Adrenal gland (tissue), 12 donors: ENCODE data around the gene VSIG4. TPM values are rescaled to one million over a fixed set of nuclear protein-coding genes. Genes with fewer than 3 reads are reported as not detected.

Experiments used
- DNase-seq, 7 donors: peaks; one replicate each; pipeline ENCODE4 v3.0.0-alpha.2; 2019 to 2020
- H3K27ac ChIP-seq, 5 donors: fragments of 200-600 bp; sonication (generic) in 4 of 5; 1 replicate in 3 of 5; 2 replicates in 2 of 5; pipeline versions ENCODE4 v1.5.1 to v1.8.0; 2016 to 2020; ENCODE audit warnings: mild to moderate bottlenecking in 1 of 5
- H3K27me3 ChIP-seq: fragments of 200-600 bp; 2 replicates; pipeline ENCODE4 v1.8.0; 2021
- H3K36me3 ChIP-seq, 2 donors: fragments of 200-600 bp; replicated peaks in 1 of 2; 1 replicate in 1 of 2; 2 replicates in 1 of 2; pipeline versions ENCODE4 v1.5.1 to v1.8.0; 2018 to 2022
- H3K4me1 ChIP-seq, 2 donors: fragments of 200-600 bp; replicated peaks in 1 of 2; 1 replicate in 1 of 2; 2 replicates in 1 of 2; pipeline versions ENCODE4 v1.5.1 to v1.8.0; 2018 to 2021
- H3K4me3 ChIP-seq, 4 donors: fragments of 200-600 bp; sonication (generic) in 3 of 4; one replicate each; pipeline ENCODE4 v1.5.1; 2016 to 2018
- H3K9me3 ChIP-seq, 3 donors: fragments of 200-600 bp; sonication (generic) in 1 of 3; replicated peaks in 1 of 3; 1 replicate in 2 of 3; 2 replicates in 1 of 3; pipeline versions ENCODE4 v1.5.1 to v1.8.0; 2016 to 2021
- CTCF ChIP-seq, 6 experiments: fragments of 450-650 bp in 4 of 6; fragments of 200-600 bp in 2 of 6; sonication (generic) in 1 of 6; IDR thresholded peaks; 1 replicate in 5 of 6; 2 replicates in 1 of 6; pipeline versions ENCODE4 v1.5.1 to v1.8.0; 2016 to 2021; ENCODE audit warnings: antibody characterized with exemption in 6 of 6, mild to moderate bottlenecking in 2 of 6, moderate library complexity in 1 of 6
- POLR2A ChIP-seq, 2 donors: fragments of 450-650 bp; IDR thresholded peaks; one replicate each; pipeline ENCODE4 v1.6.1; 2017; ENCODE audit warnings: antibody characterized with exemption in 2 of 2, mild to moderate bottlenecking in 2 of 2, moderate library complexity in 1 of 2
- WGBS, 4 donors: extraction: QIAGEN DNeasy Blood & Tissue Kit in 2 of 4; methylation state at CpG; one replicate each; pipeline versions ENCODE4 v1.1.5 to v1.1.7; 2013 to 2017; 5-methylcytosine and 5-hydroxymethylcytosine counted together
- intact Hi-C, 2 donors: fragments of 100-400 bp; cut with DNase I; formaldehyde crosslinking; loops; one replicate each; pipeline versions ENCODE4 v1.14.1 to v1.15.0; 2022 to 2023
- polyA plus RNA-seq, 3 donors: library from polyadenylated mRNA; stranded (reverse); fragments of 200-250 nt in 2 of 3; fragments of 350-450 nt in 1 of 3; fragmentation: Illumina TruSeq in 1 of 3; extraction: RNeasy Lipid Tissue Mini Kit (QIAGEN cat#74804) in 1 of 3; gene quantifications; one replicate each; pipeline ENCODE4 v1.2.3, GENCODE V29; 2013 to 2014
- total RNA-seq, 9 donors: library from RNA; depleted of rRNA in 4 of 9; stranded (reverse); fragments of >200 nt in 4 of 9; fragments of 120-200 nt in 1 of 9; fragmentation: NEBNext Ultra II Directional in 1 of 9; extraction: Animal tissue kit (Norgen Biotek cat#: 25700) in 1 of 9; gene quantifications; one replicate each; pipeline versions ENCODE4 v1.1.0 to v1.2.4, GENCODE V29; 2013 to 2023
- donor health status: healthy with polysubstance abuse.
- donor health status: Bipolar disorder and iron deficiency.
- donor health status: DM: yes; HTN: yes; CAD: no.
- donor health status: DM: no; HTN: no; CAD: no.
- donor health status: DM: no; HTN: no; CAD: no.
- donor health status: DM: yes; HTN: yes; CAD: no.

Gene VSIG4
- total and polyA plus RNA-seq, 12 donors, result 9.9 to 609 (median 163) TPM

DNA sequence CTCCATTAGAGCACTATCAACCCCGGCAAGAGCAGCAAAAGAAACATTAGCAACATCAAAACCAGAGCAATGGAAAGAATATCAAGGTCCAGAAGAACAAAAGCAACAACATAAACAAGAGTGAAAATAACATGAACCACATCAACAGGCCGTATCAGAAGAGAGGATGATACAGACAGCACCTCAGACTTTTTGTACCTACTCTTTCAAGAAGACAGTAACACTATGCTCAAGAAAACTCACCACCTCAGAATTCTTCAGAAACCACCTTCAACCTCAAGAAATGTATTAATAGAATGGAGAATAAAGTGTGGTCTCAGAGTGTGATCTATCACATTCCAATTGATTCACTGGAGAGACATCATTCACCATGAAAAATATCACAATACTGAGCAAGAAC is 46.5 kb downstream of the VSIG4 start:
- intact Hi-C loops, result no loop called here
- H3K27me3 ChIP-seq, result peaks cover 4% of the 10 kb centered on the region
- no peak for DNase-seq
- 68 to 76% (median 70%) methylated on average over 2 of the region's 2 CpGs for WGBS, 4 donors
- H3K9me3 ChIP-seq, result no peaks in the 10 kb centered on the region
- TF ChIP-seq CTCF (IDR thresholded peaks at IDR 0.05), result no peak
- H3K4me1 ChIP-seq, result no peaks in the 10 kb centered on the region
- no peaks in the 10 kb centered on the region for H3K36me3 ChIP-seq
- H3K27ac ChIP-seq, result no peak overlapping the region
- H3K4me3 ChIP-seq, result no peak overlapping the region

DNA sequence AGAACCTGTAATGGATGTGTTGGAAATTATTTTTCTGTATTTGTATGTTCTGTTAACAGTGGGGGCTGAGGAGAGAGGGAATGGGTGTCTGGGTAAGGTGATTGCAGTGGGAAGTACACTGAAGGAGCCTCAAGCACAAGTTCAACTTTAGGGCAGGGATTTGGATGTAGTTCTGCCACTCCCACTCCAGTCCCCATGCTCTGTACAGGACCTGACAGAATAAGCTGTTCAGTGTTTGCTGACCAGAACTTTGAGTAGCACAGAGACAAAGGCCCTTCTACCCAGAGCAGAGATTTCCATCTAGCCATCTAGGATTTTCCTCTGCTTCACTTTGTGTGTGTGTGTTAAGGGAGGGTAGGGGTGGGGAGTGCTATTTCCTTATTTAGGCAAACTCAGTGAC is 49.2 kb downstream of the VSIG4 start:
- Histone ChIP-seq H3K27me3 (peaks cover 7% of the 10 kb centered on the region), H3K4me1 (no peaks in the 10 kb centered on the region), H3K4me3 (no peak overlapping the region), H3K36me3 (no peaks in the 10 kb centered on the region), H3K9me3 (no peaks in the 10 kb centered on the region), H3K27ac (no peak overlapping the region)
- no peak for TF ChIP-seq POLR2A (IDR thresholded peaks at IDR 0.05)
- TF ChIP-seq CTCF (IDR thresholded peaks at IDR 0.05), result no peak
- DNase-seq, result no peak
- intact Hi-C loops, result no loop called here

DNA sequence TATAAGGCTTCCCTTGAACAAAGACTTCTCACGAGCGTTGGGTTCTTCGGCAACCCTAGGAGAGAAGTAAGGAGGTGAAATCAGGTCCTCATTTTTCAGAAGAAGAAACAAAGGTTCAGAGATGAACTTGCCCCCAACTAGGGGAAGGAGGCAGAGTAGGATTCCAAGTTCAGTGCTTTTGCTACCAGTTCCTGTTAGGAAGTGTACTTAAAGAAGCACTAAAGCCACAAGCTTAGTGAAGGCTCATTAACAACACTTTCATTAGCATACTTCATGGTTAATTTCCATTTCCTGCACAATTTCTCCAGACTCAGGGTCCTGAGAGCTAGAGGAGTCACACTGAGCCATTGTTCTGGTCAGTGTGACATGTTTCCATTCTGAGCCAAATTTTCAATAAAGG is 52.1 kb downstream of the VSIG4 start:
- H3K4me3 ChIP-seq, result no peak overlapping the region
- no peak for DNase-seq
- no peaks in the 10 kb centered on the region for H3K36me3 ChIP-seq
- no peak for TF ChIP-seq CTCF (IDR thresholded peaks at IDR 0.05)
- no peak for TF ChIP-seq POLR2A (IDR thresholded peaks at IDR 0.05)
- WGBS, 4 donors, result 31 to 69% (median 61%) methylated on average over 3 of the region's 3 CpGs
- H3K9me3 ChIP-seq, result no peaks in the 10 kb centered on the region
- peaks cover 10% of the 10 kb centered on the region for H3K27me3 ChIP-seq
- no peaks in the 10 kb centered on the region for H3K4me1 ChIP-seq
- H3K27ac ChIP-seq, result no peak overlapping the region
- intact Hi-C loops, result loop anchor here (5.0 kb wide), 1 partner anchor 406 kb away; no protein-coding TSS in a partner anchor

DNA sequence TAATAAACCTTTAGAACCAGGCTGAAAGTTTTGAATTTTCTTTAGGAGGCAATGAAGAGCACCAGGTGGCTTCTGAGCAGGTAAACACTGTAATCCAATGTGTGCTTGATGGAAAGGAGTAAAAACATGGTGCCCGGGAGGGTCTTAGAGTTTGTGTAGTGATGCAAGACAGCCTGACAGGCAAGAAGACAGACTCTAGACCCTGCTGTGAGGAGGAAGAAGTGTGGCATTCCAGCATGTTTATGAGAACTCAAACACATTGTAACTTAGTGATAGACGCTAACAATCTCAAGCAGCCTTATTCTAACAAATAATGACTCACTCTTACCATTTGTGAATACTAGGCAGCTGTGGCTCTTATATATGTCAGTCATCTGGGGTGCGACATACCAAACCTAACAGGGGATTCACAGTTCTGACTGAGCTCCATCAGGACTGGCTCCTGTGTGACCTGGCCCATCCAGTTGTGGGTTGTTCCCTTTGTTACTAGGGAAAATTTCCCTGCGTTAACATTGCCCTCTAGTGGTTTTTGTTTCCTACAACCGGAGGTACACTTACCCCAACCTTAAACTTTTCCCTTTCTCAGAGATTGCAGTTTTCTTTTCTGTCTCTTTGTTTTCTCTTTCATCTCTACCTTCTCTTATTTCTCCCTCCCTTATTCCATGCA is 53.8 kb downstream of the VSIG4 start:
- DNase-seq, result peak; percentile 23 to 53 (median 28)
- H3K9me3 ChIP-seq, result no peaks in the 10 kb centered on the region
- no peak overlapping the region for H3K27ac ChIP-seq
- no peak overlapping the region for H3K4me3 ChIP-seq
- intact Hi-C loops, result loop anchor here (5.0 kb wide), 1 partner anchor 404 kb away; no protein-coding TSS in a partner anchor
- 24 to 37% (median 30%) methylated on average over 4 to 5 of the region's 5 CpGs for WGBS, 4 donors
- H3K4me1 ChIP-seq, result no peaks in the 10 kb centered on the region
- H3K36me3 ChIP-seq, result no peaks in the 10 kb centered on the region
- TF ChIP-seq CTCF (IDR thresholded peaks at IDR 0.05) (peak; percentile 46 to 67 (median 56)), POLR2A (IDR thresholded peaks at IDR 0.05) (no peak)
- H3K27me3 ChIP-seq, result peaks cover 12% of the 10 kb centered on the region
